Muscle layer of colon (tissue), 2 donors: ENCODE results near the gene MCEE.

Source experiments
- H3K27ac ChIP-seq: one replicate; pipeline ENCODE4 v1.7.0; 2013; ENCODE audit warnings: low read depth, mild to moderate bottlenecking, low read length, moderate library complexity
- H3K27me3 ChIP-seq, 2 donors: one replicate each; pipeline ENCODE4 v1.7.0; 2013; ENCODE audit warnings: low read length in 2 of 2, mild to moderate bottlenecking in 2 of 2; ENCODE audit not compliant: insufficient read depth in 2 of 2, control insufficient read depth in 1 of 2
- H3K36me3 ChIP-seq: one replicate; pipeline ENCODE4 v1.7.0; 2013; ENCODE audit warnings: mild to moderate bottlenecking, low read length; ENCODE audit not compliant: insufficient read depth
- H3K4me1 ChIP-seq: one replicate; pipeline ENCODE4 v1.7.0; 2013; ENCODE audit warnings: mild to moderate bottlenecking, low read length; ENCODE audit not compliant: insufficient read depth
- H3K4me3 ChIP-seq, 2 donors: one replicate each; pipeline ENCODE4 v1.7.0; 2013; ENCODE audit warnings: low read length in 2 of 2, low read depth in 1 of 2, mild to moderate bottlenecking in 1 of 2, moderate library complexity in 1 of 2
- H3K9ac ChIP-seq: one replicate; pipeline ENCODE4 v1.7.0; 2013; ENCODE audit warnings: low read length
- H3K9me3 ChIP-seq: one replicate; pipeline ENCODE4 v1.7.0; 2013; ENCODE audit warnings: mild to moderate bottlenecking, low read length
- donor health status: abdominal sarcoma.
- donor health status: Adenocarcinoma of cecum.

Gene MCEE

GRCh38 chr2:71063216-71063615 is 66.8 kb downstream of the MCEE start:
- Histone ChIP-seq H3K27ac (no peak overlapping the region), H3K4me3 (no peak overlapping the region), H3K4me1 (no peaks in the 10 kb centered on the region), H3K9ac (no peak overlapping the region), H3K36me3 (no peaks in the 10 kb centered on the region), H3K9me3 (no peaks in the 10 kb centered on the region), H3K27me3 (no peaks in the 10 kb centered on the region)

- H3K36me3 ChIP-seq: no peaks in the 10 kb centered on the region
- H3K4me1 ChIP-seq: no peaks in the 10 kb centered on the region
- no peaks in the 10 kb centered on the region for H3K27me3 ChIP-seq
- no peak overlapping the region for H3K27ac ChIP-seq
- H3K9me3 ChIP-seq: no peaks in the 10 kb centered on the region
- no peak overlapping the region for H3K4me3 ChIP-seq
- no peak overlapping the region for H3K9ac ChIP-seq
Measured at GRCh38 chr2:71060871-71061270, 69.2 kb downstream of the MCEE start.

- Histone ChIP-seq H3K9me3 (no peaks in the 10 kb centered on the region), H3K36me3 (no peaks in the 10 kb centered on the region), H3K4me1 (no peaks in the 10 kb centered on the region), H3K4me3 (no peak overlapping the region), H3K9ac (no peak overlapping the region), H3K27ac (no peak overlapping the region), H3K27me3 (no peaks in the 10 kb centered on the region)
Measured at GRCh38 chr2:71060211-71060610, 69.8 kb downstream of the MCEE start.
